GM18867 (cell line): ENCODE measurements around the gene CFAP100.

ENCODE experiments used
- ATAC-seq: cut with Tn5 transposase; IDR thresholded peaks from one replicate; pipeline ENCODE4 v1.9.1; 2021; ENCODE audit warnings: mild to moderate bottlenecking, moderate library complexity; ENCODE audit not compliant: unreplicated experiment

The CFAP100 gene

GRCh38 chr3:126399351-126399735, 4.6 kb downstream of the CFAP100 start:
- no peak for ATAC-seq

GRCh38 chr3:126399756-126400155, 5.0 kb downstream of the CFAP100 start:
- ATAC-seq, result no peak

GRCh38 chr3:126401611-126402160, 7.0 kb downstream of the CFAP100 start:
- ATAC-seq, result no peak

- ATAC-seq, result no peak
Measured at GRCh38 chr3:126402178-126402577, 7.5 kb downstream of the CFAP100 start.

- ATAC-seq, result no peak
Measured at GRCh38 chr3:126402666-126403302, 8.1 kb downstream of the CFAP100 start.

- ATAC-seq, result no peak
Measured at GRCh38 chr3:126406389-126407296, 11.9 kb downstream of the CFAP100 start.

- no peak for ATAC-seq
Measured at GRCh38 chr3:126407412-126408044, 12.8 kb downstream of the CFAP100 start.

- no peak for ATAC-seq
Measured at GRCh38 chr3:126408099-126408498, 13.4 kb downstream of the CFAP100 start.

- ATAC-seq, result no peak
Measured at GRCh38 chr3:126412841-126413692, 18.4 kb downstream of the CFAP100 start.

GRCh38 chr3:126413693-126414080, 19.0 kb downstream of the CFAP100 start:
- ATAC-seq, result no peak

GRCh38 chr3:126414406-126414805, 19.7 kb downstream of the CFAP100 start:
- no peak for ATAC-seq

GRCh38 chr3:126414961-126415660, 20.4 kb downstream of the CFAP100 start:
- ATAC-seq, result no peak

- ATAC-seq, result no peak
Measured at GRCh38 chr3:126415661-126416591, 21.2 kb downstream of the CFAP100 start.

GRCh38 chr3:126416943-126417342, 22.2 kb downstream of the CFAP100 start:
- no peak for ATAC-seq

- no peak for ATAC-seq
Measured at GRCh38 chr3:126417515-126417914, 22.8 kb downstream of the CFAP100 start.

- no peak for ATAC-seq
Measured at GRCh38 chr3:126417981-126418530, 23.3 kb downstream of the CFAP100 start.

- ATAC-seq, result no peak
Measured at GRCh38 chr3:126418661-126419131, 24.0 kb downstream of the CFAP100 start.

GRCh38 chr3:126419151-126419703, 24.5 kb downstream of the CFAP100 start:
- no peak for ATAC-seq
